GM21737 (cell line): Measurements from ENCODE around the gene NUP214.

Experiments used
- ATAC-seq: cut with Tn5 transposase; IDR thresholded peaks from one replicate; pipeline ENCODE4 v1.9.1; 2021; ENCODE audit warnings: mild to moderate bottlenecking, moderate library complexity; ENCODE audit not compliant: unreplicated experiment

NUP214 gene

DNA sequence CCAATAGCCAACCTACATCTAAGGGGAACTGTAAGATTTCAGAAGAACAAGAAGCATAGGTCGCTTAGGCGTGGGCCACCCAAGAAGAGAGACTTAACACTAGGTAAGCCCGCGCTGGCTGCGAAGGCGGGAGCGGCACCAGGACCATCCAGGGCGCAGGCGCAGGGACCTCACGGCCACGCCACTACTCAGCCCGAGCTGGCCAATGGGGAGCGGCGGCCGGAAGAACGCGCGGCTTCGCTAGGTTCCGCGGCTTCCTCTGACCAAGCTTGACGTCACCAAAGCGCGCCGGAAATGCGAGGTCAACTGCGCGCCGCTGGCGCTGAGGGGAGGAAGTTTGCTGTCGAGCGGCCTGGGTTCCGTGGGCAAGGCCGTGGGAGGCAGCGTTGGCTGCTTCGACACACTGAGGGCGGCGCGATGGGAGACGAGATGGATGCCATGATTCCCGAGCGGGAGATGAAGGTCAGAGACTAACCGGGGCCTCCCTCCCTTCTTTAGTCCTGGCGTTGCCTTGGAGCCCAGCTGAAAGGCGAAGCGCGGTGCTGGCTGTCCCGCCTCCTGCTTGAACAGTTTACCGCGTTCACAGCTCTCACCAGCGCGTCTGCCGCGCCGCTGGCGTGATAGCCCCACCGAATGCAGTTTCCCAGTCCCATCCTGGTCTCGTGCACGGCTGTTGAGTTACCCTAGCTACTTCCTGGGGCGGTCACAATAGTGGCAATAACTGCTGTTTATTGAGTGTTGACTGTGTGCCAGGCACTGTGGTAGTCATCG is at the start of gene NUP214:
NUP214 (plus strand) TSS at position 299 of the 771 bp plus-strand sequence; CDS start at position 418, 119 bp downstream.
- peak; percentile 94 for ATAC-seq

DNA sequence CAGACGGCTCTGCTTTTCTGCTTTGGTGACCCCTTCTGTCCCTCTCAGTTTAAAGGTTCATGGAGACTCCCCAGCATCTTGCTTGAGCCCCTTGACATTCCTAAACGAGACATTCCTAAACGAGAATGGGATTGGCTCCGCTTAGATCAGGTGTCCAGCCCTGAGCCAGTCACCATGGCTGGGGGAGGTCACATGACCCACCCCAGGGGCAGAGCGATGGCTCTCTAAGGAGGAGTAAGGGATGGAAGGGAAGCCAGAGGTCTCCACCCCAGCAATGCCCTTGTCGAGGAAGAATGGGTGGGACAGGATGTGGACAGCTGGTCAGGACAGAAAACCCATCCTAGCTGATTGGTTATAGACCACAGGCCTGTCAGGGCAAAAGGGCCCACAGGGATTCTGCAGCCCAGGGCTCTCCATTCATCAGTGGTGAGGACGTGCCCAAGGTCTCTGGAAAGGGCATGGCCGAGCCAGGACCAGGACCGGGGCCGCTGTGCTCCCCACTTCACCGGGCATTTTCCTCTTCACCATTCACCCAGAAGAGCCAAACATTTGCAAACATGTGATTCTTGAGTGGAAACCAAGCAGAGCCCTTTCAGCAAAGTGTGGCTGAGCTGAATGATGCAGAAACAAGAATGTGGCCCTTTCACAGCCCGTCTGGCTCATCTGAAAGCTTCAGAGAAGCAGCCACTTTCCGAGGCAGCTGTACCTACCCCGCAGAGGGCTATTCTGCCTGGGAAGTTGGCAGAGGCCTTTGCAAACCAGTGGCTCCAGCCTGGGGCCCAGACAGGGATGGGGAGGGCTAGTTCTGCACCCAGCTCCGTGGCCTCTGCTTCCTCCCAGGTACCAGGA is 48.8 kb upstream of the NUP214 start:
- ATAC-seq, result no peak

DNA sequence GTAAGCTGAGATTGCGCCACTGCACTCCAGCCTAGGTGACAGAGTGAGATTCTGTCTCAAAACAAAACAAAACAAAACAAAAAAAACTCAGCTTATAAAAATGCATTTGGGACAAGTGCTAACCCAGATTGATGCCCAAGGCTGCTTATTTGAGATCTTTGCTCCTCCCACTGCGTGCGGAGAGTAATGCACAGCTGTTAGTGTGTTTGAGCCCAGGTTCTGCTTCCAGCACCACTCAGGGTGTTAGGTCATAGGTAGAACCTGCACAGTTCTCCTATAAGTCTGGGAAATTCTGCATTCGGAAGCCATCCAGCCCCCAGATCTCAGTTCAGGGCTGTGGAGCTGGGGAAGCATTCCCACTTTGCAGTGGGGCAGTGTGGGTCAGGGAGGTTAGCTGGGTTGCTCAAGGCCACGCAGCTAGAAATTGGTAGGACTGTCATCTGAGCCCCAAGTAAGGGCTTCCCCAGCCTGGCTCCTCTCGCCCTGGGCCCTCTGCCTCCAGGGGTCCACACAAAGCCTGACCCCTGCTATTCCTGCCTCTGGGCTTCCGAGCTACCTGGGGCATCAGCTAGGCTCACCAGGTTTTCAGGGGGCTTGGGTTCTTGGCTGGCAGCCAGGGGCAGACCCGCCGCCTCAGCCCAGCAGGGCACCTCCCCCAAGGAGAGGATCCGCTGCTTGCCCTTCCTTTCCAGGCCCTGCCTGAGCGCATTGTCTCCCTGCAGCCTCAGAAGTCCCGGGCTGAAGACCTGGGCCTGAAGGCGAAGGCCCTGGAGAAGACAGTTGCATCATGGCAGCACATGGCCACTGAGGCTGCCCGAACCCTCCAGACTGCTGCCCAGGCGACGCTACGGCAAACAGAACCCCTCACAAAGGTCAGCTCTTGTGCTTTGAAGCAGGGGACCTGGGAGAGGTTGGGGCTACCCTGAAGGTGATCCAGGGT is 46.7 kb upstream of the NUP214 start:
- no peak for ATAC-seq

DNA sequence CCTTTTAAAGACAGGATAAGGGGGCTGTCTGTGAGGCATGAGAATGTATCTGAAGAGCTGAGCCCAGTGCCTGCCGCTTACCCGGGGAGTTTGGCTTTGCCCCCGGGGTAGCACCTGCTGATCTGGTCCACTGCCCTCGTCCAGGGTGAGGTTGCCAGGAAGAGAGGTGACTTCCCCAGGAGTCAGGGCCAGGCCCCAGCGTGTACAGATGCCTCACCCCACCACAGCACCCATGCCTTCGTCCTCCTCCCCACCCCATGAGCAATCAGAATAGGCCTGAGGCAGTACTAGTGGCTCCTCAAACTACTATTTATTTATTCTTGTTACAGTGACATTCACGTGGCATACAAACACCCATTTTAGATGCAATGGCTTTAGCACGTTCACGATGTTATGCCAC is 44.8 kb upstream of the NUP214 start:
- no peak for ATAC-seq

DNA sequence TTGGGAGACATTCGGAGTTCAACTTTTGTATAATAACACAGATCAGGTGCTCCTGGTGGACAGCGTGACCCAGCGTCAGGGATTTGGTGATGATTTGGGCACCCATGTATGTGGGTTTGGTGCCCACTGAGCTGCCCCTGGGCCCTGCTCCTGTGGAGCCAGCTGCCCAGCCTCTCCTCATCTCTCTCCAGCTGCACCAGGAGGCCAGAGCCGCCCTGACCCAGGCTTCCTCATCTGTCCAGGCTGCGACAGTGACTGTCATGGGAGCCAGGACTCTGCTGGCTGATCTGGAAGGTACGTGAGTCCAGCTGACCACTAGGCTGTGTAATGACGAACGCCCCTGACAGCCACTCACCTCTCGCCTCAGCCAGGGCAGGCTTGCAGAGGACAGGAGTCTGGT is 43.5 kb upstream of the NUP214 start:
- ATAC-seq, result no peak

DNA sequence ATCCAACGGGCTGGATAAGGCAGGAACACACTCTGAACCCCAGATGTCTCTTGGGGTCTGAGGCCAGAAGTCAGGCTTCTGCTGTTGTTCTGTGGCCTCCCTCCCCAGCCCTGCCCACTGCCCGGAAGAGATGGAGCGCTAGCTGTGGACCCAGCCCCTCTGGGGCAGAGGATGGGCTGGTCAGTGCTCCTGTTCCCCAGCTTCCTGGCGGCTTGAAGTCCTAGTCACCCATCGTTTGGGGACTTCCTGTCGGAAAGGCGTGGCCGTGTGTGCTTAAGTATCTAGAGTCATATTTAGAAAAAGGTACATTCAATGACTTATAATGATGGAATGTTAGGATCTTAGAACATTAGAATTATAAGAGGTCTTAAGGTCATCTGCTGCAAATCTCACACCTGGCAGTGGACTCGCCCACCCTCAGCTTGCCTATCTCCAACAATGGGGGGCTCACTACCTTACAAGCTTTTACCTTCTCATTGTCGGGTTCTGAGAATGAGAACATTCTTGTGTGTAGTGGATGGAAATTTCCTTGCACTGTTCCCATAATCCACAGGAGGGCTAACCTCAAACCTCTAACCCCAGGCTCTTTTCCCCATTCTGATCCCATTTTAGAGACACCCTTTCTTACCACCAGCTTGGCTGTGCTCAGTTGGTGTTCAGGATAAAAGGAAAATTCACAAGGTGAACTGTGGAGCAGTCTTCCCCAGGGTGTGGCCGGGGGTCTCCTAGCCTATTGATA is 42.4 kb upstream of the NUP214 start:
- ATAC-seq, result no peak

DNA sequence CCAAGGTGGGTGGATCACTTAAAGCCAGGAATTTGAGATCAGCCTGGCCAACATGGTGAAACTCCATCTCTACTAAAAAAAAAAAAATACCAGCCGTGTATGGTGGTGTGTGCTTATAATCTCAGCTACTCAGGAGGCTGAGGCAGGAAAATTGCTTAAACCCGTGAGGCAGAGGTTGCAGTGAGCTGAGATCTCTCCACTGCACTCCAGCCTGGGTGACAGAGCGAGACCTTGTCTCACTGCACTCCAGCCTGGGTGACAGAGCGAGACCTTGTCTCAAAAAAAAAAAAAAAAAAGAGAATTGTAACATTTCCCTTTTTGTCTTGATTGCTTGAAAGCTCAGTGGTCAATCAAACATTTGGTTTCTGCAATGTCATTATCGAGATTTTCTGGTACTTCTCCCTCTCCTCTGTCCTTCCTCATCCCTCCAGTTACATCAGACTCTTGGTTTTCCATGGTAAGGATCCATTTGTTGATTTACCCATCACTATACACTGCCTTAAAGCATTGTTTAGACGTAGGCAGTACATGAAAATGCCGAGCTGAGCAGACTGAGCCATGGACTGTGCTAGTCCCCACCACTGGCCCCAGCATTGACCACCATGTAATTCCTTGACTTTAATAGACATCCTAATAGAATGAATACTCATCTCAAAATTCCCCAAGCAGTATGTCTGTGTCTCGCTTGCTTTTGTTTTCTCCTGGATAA is 40.6 kb upstream of the NUP214 start:
- ATAC-seq, result no peak

DNA sequence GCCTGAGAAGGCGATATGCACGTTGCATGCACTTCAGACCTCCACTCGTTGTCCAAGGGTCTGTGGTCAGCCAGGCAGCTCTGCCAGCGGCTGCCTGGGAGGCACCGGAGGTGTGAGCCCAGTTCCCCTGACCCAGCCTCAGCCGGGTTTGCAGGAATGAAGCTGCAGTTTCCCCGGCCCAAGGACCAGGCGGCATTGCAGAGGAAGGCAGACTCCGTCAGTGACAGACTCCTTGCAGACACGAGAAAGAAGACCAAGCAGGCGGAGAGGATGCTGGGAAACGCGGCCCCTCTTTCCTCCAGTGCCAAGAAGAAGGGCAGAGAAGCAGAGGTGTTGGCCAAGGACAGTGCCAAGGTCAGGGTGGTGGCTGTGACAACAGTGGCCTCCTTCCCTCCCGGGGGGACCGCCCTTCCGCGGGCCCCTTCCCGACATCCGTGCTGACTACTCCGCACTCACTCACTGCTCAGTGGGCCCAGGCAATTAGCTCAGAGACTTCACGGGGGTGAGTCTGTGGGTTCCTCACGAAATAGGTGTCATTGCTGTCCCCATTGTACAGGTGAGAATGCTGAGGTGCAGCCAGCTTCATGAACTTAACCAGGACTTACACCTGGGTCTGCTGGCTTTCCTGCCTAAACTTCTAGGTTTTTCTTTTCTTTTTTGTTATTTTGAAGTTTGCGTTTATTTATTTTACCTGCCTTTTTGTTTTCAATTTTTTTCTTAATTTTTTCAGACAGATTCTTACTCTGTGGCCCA is 39.8 kb upstream of the NUP214 start:
- ATAC-seq, result no peak

DNA sequence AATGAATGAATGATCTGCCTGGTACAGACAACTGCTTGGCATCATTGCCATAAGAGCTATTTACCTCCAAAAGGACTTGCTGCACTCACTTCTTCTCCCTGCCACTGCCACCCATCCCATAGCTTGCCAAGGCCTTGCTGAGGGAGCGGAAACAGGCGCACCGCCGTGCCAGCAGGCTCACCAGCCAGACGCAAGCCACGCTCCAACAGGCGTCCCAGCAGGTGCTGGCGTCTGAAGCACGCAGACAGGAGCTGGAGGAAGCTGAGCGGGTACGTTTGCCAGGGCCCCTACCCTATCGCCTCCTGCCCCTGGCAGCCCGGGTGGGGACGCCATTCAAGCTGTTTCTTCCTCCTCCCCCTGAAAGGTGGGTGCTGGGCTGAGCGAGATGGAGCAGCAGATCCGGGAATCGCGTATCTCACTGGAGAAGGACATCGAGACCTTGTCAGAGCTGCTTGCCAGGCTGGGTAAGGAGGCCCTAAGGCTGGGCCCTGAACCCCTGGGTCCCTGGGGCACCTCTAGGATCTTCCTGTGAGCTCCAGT is 38.0 kb upstream of the NUP214 start:
- ATAC-seq, result no peak

DNA sequence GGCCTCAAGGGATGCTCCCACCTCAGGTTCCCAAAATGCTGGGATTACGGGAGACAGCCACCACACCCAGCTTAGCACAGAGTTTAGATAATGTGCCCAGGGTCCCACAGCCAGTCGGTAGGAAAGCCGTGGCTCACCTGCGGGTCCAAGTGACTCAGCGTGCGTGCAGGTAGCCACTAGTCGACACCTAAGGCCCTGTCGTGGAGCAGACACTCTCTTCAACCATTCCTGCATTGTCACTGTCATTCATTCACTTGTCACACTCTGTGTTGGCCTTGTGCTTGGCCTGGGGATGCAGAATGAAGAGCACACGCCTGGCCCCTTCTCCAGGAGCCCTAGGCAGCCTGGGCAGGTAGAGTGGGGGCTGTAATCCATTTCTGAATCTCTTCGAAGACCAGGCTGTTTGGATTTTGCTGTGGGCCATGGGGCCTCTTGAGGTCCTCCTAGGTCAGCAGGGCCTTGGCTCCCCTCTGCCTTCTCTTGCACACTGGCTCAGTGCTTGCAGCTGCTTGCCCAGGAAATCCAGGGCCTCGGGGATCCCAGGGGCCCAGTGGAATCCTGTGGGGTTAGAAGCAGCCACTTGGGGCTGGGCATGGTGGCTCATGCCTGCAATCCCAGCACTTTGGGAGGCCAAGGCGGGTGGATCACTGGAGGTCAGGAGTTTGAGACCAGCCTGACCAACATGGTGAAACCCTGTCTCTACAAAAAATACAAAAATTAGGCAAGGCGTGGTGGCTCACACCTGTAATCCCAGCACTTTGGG is 35.2 kb upstream of the NUP214 start:
- no peak for ATAC-seq

DNA sequence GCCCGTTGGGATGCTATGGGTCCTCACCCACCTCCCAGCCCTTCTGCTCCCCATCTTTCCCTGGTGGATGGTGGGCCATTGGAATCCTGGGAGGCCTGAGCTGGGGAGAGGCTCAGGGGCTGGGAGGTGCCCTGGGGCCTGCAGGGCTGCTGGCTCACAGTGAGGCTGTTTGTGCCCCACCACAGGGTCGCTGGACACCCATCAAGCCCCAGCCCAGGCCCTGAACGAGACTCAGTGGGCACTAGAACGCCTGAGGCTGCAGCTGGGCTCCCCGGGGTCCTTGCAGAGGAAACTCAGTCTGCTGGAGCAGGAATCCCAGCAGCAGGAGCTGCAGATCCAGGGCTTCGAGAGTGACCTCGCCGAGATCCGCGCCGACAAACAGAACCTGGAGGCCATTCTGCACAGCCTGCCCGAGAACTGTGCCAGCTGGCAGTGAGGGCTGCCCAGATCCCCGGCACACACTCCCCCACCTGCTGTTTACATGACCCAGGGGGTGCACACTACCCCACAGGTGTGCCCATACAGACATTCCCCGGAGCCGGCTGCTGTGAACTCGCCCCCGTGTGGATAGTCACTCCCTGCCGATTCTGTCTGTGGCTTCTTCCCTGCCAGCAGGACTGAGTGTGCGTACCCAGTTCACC is 33.9 kb upstream of the NUP214 start:
- no peak for ATAC-seq

DNA sequence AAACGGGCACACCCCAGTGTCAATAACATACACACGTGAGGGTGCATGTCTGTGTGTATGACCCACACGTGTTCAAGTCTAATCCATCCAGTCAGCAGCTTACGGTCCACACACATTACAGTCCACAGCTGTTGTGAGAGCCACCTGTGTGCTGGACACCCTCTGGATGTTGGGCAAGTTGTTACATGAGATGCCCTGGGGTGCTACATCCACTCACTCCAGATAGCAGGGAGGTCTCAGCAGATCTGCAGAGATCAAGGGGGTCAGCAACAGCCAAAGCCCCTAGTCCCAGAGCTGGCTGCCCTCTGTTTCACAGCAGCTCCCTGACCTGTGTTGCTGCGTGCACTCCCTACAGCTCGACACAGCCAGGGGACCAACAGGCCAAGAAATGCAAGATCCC is 33.4 kb upstream of the NUP214 start:
- ATAC-seq, result no peak

DNA sequence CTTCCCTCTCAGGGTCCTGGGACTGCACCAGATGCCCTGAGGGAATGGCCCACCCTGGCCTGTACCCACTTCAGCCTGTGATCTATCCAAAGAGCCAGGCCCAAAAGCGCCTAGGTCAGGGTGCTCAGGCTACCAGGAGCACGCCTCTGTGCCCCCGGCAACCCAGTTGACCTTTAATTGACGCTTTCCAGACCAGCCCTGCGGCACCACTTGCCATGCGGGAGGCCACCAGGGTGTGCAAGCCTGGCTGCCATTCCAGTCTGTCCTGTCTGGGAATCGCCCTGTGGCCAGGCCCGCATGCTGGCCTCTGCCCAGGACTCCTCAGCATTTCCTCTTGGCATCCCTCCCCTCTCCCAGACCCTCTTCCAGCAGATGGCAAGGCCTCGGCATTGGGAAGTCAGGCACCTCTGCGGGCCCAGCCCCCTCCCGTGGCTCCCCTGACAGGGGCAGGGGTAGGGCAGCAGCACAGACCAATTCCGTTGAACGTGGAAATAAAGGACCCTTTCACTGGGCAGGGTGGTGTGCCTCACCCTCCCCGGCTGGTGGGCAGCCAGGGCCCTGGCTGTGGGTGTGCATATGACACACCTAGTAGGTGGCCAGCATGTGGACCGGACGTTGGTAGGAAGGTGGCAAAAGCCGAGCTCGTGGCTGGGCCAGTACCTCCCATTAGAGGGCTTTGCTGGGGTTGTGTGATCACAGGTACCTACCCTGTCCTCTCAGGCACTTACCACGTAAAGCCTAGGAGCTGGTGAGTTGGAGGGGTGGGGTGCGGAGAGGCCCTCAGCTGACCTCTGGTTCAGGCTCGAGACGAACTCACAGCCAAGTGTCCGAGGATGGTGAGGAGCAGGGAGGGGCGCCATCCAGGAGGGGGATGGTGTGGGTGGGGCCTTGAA is 32.6 kb upstream of the NUP214 start:
- no peak for ATAC-seq

DNA sequence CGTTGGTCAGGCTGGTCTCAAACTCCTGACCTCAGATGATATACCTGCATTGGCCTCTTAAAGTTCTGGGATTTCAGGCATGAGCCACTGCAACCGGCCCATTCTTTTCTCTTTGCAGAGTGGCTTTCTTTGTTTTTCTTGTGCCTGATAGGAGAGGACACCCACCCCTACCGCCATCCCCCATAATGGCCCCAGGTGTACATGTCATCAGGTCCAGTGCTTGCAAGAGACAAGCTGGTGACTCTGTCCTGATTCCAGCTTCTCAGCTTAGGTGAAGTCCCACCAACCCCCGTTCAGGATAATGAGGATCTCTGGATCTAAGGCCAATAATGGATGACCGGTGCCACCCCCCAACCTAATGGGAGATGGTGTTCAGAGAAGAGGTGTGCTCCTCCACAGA is 31.4 kb upstream of the NUP214 start:
- ATAC-seq, result no peak

DNA sequence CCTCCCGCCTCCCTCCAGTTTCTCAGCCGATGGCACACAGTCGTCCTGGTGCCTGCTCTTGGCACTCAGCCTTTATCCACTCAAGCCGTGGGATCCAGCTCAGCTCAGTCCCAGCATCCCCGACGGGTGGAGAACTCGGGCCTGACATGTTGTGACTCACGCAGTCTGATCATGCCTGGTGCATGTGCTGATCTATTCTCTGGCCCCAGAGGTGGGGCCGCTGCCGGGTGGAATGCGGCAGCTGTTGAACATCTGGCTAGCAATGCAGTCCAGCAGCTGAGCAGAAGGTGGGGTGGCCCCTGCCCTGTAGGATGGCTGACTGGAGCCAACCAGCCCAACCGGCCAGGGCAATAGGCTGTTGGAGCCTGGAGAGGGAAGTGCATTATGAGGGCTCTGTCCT is 30.8 kb upstream of the NUP214 start:
- no peak for ATAC-seq

DNA sequence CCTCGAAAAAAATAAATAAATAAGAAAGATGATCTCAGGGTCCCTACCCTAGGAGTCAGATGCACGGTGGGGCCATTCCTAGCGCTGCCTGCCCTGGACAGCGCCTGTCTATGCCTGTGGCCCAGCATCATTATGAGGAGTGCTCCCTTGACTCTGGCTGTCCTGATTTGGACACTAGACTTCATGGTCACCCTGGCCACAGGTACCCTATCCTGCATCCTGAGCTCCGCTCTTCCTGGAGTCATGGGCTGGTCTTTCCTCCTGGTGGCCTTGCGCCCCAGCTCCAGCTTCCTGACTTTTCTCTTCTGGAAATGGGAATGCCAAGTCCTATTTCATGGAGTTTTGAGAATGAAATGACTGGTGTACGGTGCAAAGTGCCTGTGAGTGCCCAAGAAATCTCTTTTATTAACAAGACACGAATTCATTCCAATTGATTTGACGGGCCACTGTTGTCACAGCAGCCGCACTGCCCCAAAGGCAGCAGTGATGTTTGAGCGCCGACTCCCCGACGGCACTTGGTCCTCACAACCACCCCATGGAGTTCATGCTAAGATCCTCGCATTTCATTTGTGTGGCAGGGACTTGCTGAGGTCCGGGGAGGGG is 29.6 kb upstream of the NUP214 start:
- no peak for ATAC-seq
